Testis (tissue), 3 donors: ENCODE measurements around the gene TGFBR2. TPM values are rescaled to one million over a fixed set of nuclear protein-coding genes. Genes with fewer than 3 reads are reported as not detected.

ENCODE experiments used
- DNase-seq: peaks from one replicate; pipeline ENCODE4 v3.0.0-alpha.2; 2019
- H3K27ac ChIP-seq, 2 donors: fragments of 200-600 bp; sonication (generic); one replicate each; pipeline ENCODE4 v1.5.1; 2019
- H3K27me3 ChIP-seq: fragments of 200-600 bp; sonication (generic); one replicate; pipeline ENCODE4 v1.5.1; 2019
- H3K36me3 ChIP-seq: fragments of 200-600 bp; sonication (generic); one replicate; pipeline ENCODE4 v1.5.1; 2017; ENCODE audit warnings: low read depth; ENCODE audit errors: missing control alignments
- H3K4me1 ChIP-seq: fragments of 200-600 bp; sonication (generic); one replicate; pipeline ENCODE4 v1.5.1; 2019
- H3K4me3 ChIP-seq, 2 donors: fragments of 200-600 bp; sonication (generic); one replicate each; pipeline ENCODE4 v1.5.1; 2017 to 2019
- H3K9me3 ChIP-seq: fragments of 200-600 bp; sonication (generic); one replicate; pipeline ENCODE4 v1.5.1; 2017
- POLR2A ChIP-seq: fragments of 450-650 bp; IDR thresholded peaks from one replicate; pipeline ENCODE4 v1.6.1; 2017; ENCODE audit warnings: antibody characterized with exemption, mild to moderate bottlenecking, moderate library complexity
- WGBS, 2 donors: methylation state at CpG; one replicate each; pipeline ENCODE4 v1.1.5; 2018; 5-methylcytosine and 5-hydroxymethylcytosine counted together
- intact Hi-C: fragments of 100-400 bp; cut with DNase I; formaldehyde crosslinking; loops from one replicate; pipeline ENCODE4 v1.15.1; 2023; ENCODE audit warnings: low total_unique reads
- polyA plus RNA-seq: library from polyadenylated mRNA; stranded (reverse); fragments of 350-450 nt; fragmentation: Illumina TruSeq; extraction: RNeasy Lipid Tissue Mini Kit (QIAGEN cat#74804); gene quantifications from one replicate; pipeline ENCODE4 v1.2.3, GENCODE V29; 2014; ENCODE audit warnings: low read depth, low replicate concordance; ENCODE audit not compliant: insufficient read depth
- total RNA-seq, 2 donors: library from RNA; depleted of rRNA; stranded (reverse); fragments of >200 nt; gene quantifications; one replicate each; pipeline ENCODE4 v1.2.3, GENCODE V29; 2016
- TF ChIP-seq, protein P1 (sequence below), 3 experiments: fragments of 450-650 bp in 2 of 3; fragments of 200-600 bp in 1 of 3; sonication (generic) in 1 of 3; IDR thresholded peaks; one replicate each; pipeline ENCODE4 v1.5.1; 2016 to 2019; ENCODE audit warnings: antibody characterized with exemption in 3 of 3, mild to moderate bottlenecking in 2 of 3, moderate library complexity in 1 of 3

The TGFBR2 gene
- total and polyA plus RNA-seq, 3 donors from 2014 or later: 18.7 to 35.3 (median 26.1) TPM

DNA sequence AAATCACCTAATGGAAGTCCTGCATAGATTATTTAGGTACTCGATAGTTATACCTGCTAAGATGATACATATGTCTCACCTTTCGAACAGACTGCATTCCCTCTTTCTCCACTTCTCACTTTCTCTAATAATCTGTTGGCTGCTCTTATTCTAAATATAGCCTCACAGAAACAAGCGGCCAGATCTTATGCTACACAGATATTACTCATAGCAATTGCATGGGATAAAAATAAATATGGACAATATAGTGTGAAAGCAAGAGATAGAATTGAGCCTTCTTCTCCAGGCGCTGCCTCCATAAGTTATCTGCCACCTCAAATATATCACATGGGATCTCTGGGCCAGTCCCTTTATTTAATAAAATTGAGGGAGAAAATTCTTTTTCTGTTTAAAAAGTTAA lies 29.5 kb upstream of the TGFBR2 start:
- Histone ChIP-seq H3K36me3 (no peaks in the 10 kb centered on the region), H3K27ac (no peak overlapping the region), H3K4me1 (no peaks in the 10 kb centered on the region), H3K27me3 (no peaks in the 10 kb centered on the region), H3K4me3 (no peak overlapping the region), H3K9me3 (no peaks in the 10 kb centered on the region)
- no peak for DNase-seq
- TF ChIP-seq, protein P1, sequence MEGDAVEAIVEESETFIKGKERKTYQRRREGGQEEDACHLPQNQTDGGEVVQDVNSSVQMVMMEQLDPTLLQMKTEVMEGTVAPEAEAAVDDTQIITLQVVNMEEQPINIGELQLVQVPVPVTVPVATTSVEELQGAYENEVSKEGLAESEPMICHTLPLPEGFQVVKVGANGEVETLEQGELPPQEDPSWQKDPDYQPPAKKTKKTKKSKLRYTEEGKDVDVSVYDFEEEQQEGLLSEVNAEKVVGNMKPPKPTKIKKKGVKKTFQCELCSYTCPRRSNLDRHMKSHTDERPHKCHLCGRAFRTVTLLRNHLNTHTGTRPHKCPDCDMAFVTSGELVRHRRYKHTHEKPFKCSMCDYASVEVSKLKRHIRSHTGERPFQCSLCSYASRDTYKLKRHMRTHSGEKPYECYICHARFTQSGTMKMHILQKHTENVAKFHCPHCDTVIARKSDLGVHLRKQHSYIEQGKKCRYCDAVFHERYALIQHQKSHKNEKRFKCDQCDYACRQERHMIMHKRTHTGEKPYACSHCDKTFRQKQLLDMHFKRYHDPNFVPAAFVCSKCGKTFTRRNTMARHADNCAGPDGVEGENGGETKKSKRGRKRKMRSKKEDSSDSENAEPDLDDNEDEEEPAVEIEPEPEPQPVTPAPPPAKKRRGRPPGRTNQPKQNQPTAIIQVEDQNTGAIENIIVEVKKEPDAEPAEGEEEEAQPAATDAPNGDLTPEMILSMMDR (IDR thresholded peaks at IDR 0.05): no peak
- TF ChIP-seq POLR2A: no peak
- WGBS, 2 donors: 82 to 86% methylated on average over 4 of the region's 4 CpGs
- intact Hi-C loops: no loop called here

- intact Hi-C loops: no loop called here
- TF ChIP-seq, protein P1 (IDR thresholded peaks at IDR 0.05): no peak
- TF ChIP-seq POLR2A: no peak
- H3K9me3 ChIP-seq: no peaks in the 10 kb centered on the region
- no peak overlapping the region for H3K27ac ChIP-seq
- no peaks in the 10 kb centered on the region for H3K4me1 ChIP-seq
- no peak for DNase-seq
- no peak overlapping the region for H3K4me3 ChIP-seq
- H3K27me3 ChIP-seq: no peaks in the 10 kb centered on the region
- H3K36me3 ChIP-seq: no peaks in the 10 kb centered on the region
Observed at GRCh38 chr3:30577788-30578187, 28.6 kb upstream of the TGFBR2 start.

DNA sequence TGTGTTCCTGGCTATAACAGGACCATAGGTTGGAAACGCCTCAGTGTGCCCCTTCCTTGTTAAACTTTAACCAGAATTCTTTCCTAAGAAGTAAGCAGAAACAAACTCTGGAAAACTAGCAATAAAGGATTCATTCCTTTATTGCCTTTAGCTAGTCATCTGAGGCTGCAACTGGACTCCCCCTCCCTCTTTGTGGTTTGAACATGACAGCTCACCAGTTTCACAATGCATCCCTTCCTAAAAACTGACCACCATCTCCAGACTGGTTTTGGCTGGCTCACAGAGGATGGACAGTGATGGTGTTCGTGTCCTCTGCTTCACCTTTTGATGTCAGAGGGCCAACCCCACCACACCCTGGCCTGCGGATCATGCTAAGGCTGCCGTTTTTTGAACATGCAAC lies 27.9 kb upstream of the TGFBR2 start:
- no peak overlapping the region for H3K27ac ChIP-seq
- H3K36me3 ChIP-seq: no peaks in the 10 kb centered on the region
- no peak overlapping the region for H3K4me3 ChIP-seq
- intact Hi-C loops: no loop called here
- peak; percentile 16 for DNase-seq
- WGBS, 2 donors: 91 to 94% methylated on average over 4 of the region's 4 CpGs
- no peak for TF ChIP-seq POLR2A
- H3K9me3 ChIP-seq: no peaks in the 10 kb centered on the region
- no peaks in the 10 kb centered on the region for H3K27me3 ChIP-seq
- no peaks in the 10 kb centered on the region for H3K4me1 ChIP-seq

GRCh38 chr3:30578986-30579579 lies 27.3 kb upstream of the TGFBR2 start:
- H3K9me3 ChIP-seq: no peaks in the 10 kb centered on the region
- H3K4me1 ChIP-seq: no peaks in the 10 kb centered on the region
- no peak overlapping the region for H3K27ac ChIP-seq
- TF ChIP-seq, protein P1 (IDR thresholded peaks at IDR 0.05): no peak
- TF ChIP-seq POLR2A: no peak
- intact Hi-C loops: no loop called here
- DNase-seq: no peak
- H3K36me3 ChIP-seq: no peaks in the 10 kb centered on the region
- no peak overlapping the region for H3K4me3 ChIP-seq
- 96 to 98% methylated on average over 4 of the region's 4 CpGs for WGBS, 2 donors
- no peaks in the 10 kb centered on the region for H3K27me3 ChIP-seq

GRCh38 chr3:30581067-30581585 lies 25.3 kb upstream of the TGFBR2 start:
- DNase-seq: no peak
- Histone ChIP-seq H3K27me3 (no peaks in the 10 kb centered on the region), H3K27ac (no peak overlapping the region), H3K4me3 (no peak overlapping the region), H3K9me3 (no peaks in the 10 kb centered on the region), H3K4me1 (no peaks in the 10 kb centered on the region), H3K36me3 (no peaks in the 10 kb centered on the region)
- intact Hi-C loops: no loop called here
- TF ChIP-seq, protein P1 (IDR thresholded peaks at IDR 0.05): no peak
- no peak for TF ChIP-seq POLR2A
- 48 to 77% methylated on average over 15 of the region's 15 CpGs for WGBS, 2 donors
